ENCODE data around the gene SCMH1.
"Not testable (repeated sequence)": the region's sequence is repeated elsewhere in the genome, so short reads cannot be mapped to it uniquely, and the experiment has no call there.

DNA sequence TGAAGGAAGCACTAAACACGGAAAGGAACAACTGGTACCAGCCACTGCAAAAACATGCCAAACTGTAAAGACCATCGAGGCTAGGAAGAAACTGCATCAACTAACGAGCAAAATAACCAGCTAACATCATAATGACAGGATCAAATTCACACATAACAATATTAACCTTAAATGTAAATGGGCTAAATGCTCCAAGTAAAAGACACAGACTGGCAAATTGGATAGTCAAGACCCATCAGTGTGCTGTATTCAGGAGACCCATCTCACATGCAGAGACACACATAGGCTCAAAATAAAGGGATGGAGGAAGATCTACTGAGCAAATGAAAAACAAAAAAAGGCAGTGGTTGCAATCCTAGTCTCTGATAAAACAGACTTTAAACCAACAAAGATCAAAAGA is 63.9 kb downstream of the SCMH1 start:
- TF ChIP-seq, protein P1, sequence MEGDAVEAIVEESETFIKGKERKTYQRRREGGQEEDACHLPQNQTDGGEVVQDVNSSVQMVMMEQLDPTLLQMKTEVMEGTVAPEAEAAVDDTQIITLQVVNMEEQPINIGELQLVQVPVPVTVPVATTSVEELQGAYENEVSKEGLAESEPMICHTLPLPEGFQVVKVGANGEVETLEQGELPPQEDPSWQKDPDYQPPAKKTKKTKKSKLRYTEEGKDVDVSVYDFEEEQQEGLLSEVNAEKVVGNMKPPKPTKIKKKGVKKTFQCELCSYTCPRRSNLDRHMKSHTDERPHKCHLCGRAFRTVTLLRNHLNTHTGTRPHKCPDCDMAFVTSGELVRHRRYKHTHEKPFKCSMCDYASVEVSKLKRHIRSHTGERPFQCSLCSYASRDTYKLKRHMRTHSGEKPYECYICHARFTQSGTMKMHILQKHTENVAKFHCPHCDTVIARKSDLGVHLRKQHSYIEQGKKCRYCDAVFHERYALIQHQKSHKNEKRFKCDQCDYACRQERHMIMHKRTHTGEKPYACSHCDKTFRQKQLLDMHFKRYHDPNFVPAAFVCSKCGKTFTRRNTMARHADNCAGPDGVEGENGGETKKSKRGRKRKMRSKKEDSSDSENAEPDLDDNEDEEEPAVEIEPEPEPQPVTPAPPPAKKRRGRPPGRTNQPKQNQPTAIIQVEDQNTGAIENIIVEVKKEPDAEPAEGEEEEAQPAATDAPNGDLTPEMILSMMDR (IDR thresholded peaks at IDR 0.05; ENCODE audit: low read depth, low read length) = not testable (repeated sequence)
- TF ChIP-seq EZH2phosphoT487 (IDR thresholded peaks at IDR 0.05; ENCODE audit: low read depth) = not testable (repeated sequence)

Data from OCI-LY3 (cell line).